IMR-90 (cell line): ENCODE results near the gene IFNA13. TPM values are rescaled to one million over a fixed set of nuclear protein-coding genes. Genes with fewer than 3 reads are reported as not detected.

Experiments used
- ATAC-seq: fragments of 200-7000 bp; cut with Tn5 transposase; 2 replicates; pipeline ENCODE4 v1.9.1; 2020; ENCODE audit warnings: low read depth, mild to moderate bottlenecking, moderate library complexity
- BruUV-seq: library from RNA; stranded (reverse); fragments of 400-500 nt; replicated peaks from 2 replicates; lab custom pipeline; 2021; lab: Mats Ljungman, UMichigan
- CTCF ChIA-PET: fragments of 300-600 bp; formaldehyde crosslinking; extraction: SDS; loops from one replicate; lab custom pipeline; 2021; ENCODE audit warnings: antibody characterized with exemption; lab: Yijun Ruan, JAX
- POLR2A ChIA-PET: fragments of 300-600 bp; sonication (Branson Sonifier 250); formaldehyde crosslinking; loops from one replicate; lab custom pipeline; 2022; ENCODE audit warnings: antibody characterized with exemption; ENCODE audit not compliant: unreplicated experiment; lab: Charles Lee
- DNase-seq: peaks from one replicate; pipeline ENCODE4 v3.0.0; 2013
- H2AFZ ChIP-seq: replicated peaks from 2 replicates; pipeline ENCODE3; 2013; ENCODE audit warnings: low read length, mild to moderate bottlenecking; ENCODE audit not compliant: poor library complexity
- H2AK5ac ChIP-seq: 2 replicates; pipeline ENCODE4 v1.6.1; 2013; ENCODE audit warnings: low read depth, low read length, inconsistent platforms
- H2AK9ac ChIP-seq: replicated peaks from 2 replicates; pipeline ENCODE3; 2013; ENCODE audit warnings: mild to moderate bottlenecking, low read depth, low read length, moderate library complexity; ENCODE audit not compliant: poor library complexity
- H2BK120ac ChIP-seq: 2 replicates; pipeline ENCODE4 v1.6.1; 2013; ENCODE audit warnings: low read depth, low read length, inconsistent platforms
- H2BK15ac ChIP-seq: 3 replicates; pipeline ENCODE4 v1.6.1; 2013; ENCODE audit warnings: low read depth, low read length, inconsistent platforms
- H2BK20ac ChIP-seq: 2 replicates; pipeline ENCODE4 v1.6.1; 2013; ENCODE audit warnings: low read depth, mild to moderate bottlenecking, inconsistent platforms, low read length, moderate library complexity
- H2BK5ac ChIP-seq: 2 replicates; pipeline ENCODE4 v1.6.1; 2013; ENCODE audit warnings: mild to moderate bottlenecking, low read depth, low read length, inconsistent platforms; ENCODE audit not compliant: poor library complexity, severe bottlenecking
- H3K14ac ChIP-seq: replicated peaks from 2 replicates; pipeline ENCODE4 v1.6.1; 2013; ENCODE audit warnings: low read depth, low read length, inconsistent platforms
- H3K18ac ChIP-seq: 2 replicates; pipeline ENCODE4 v1.6.1; 2013; ENCODE audit warnings: low read depth, low read length, control low read depth
- H3K23ac ChIP-seq: 2 replicates; pipeline ENCODE4 v1.6.1; 2013; ENCODE audit warnings: low read depth, low read length, inconsistent platforms
- H3K27ac ChIP-seq: 2 replicates; pipeline ENCODE4 v1.5.1; 2013; ENCODE audit warnings: mild to moderate bottlenecking, control low read depth, low read length; ENCODE audit not compliant: insufficient read depth
- H3K27me3 ChIP-seq: 2 replicates; pipeline ENCODE4 v1.6.1; 2013; ENCODE audit warnings: low read length; ENCODE audit not compliant: control insufficient read depth, insufficient read depth
- H3K36me3 ChIP-seq: 2 replicates; pipeline ENCODE4 v1.6.1; 2013; ENCODE audit warnings: low read length, mixed read lengths; ENCODE audit not compliant: control insufficient read depth, insufficient read depth
- H3K4ac ChIP-seq: 2 replicates; pipeline ENCODE4 v1.6.1; 2013; ENCODE audit warnings: low read depth, low read length, inconsistent platforms
- H3K4me1 ChIP-seq: 2 replicates; pipeline ENCODE4 v1.6.1; 2013; ENCODE audit warnings: low read length, mixed read lengths; ENCODE audit not compliant: control insufficient read depth, insufficient read depth
- H3K4me2 ChIP-seq: 2 replicates; pipeline ENCODE4 v1.6.1; 2013; ENCODE audit warnings: low read depth, mild to moderate bottlenecking, control low read depth, low read length, moderate library complexity
- H3K4me3 ChIP-seq: 2 replicates; pipeline ENCODE4 v1.5.1; 2013; ENCODE audit warnings: low read depth, mild to moderate bottlenecking, control low read depth, low read length, moderate library complexity; ENCODE audit not compliant: insufficient read depth
- H3K56ac ChIP-seq: 2 replicates; pipeline ENCODE4 v1.6.1; 2013; ENCODE audit warnings: low read length, inconsistent platforms; ENCODE audit not compliant: insufficient read depth; ENCODE audit errors: extremely low read depth
- H3K79me1 ChIP-seq, 2 experiments: 2 replicates each; pipeline ENCODE4 v1.6.1; 2013; ENCODE audit warnings: low read length in 2 of 2, inconsistent platforms in 1 of 2, low read depth in 1 of 2
- H3K9ac ChIP-seq: 2 replicates; pipeline ENCODE4 v1.6.1; 2013; ENCODE audit warnings: low read depth, low read length, control low read depth
- H3K9me1 ChIP-seq: 2 replicates; pipeline ENCODE4 v1.6.1; 2013; ENCODE audit warnings: low read length, inconsistent platforms; ENCODE audit not compliant: insufficient read depth
- H3K9me3 ChIP-seq: 2 replicates; pipeline ENCODE4 v1.6.1; 2013; ENCODE audit warnings: low read length; ENCODE audit not compliant: control insufficient read depth, insufficient read depth
- H4K20me1 ChIP-seq: 2 replicates; pipeline ENCODE4 v1.6.1; 2013; ENCODE audit warnings: low read length, inconsistent platforms; ENCODE audit not compliant: insufficient read depth
- H4K5ac ChIP-seq: 2 replicates; pipeline ENCODE4 v1.6.1; 2013; ENCODE audit warnings: mild to moderate bottlenecking, low read depth, low read length, control low read depth
- H4K8ac ChIP-seq, 2 experiments: 2 replicates each; pipeline ENCODE4 v1.6.1; 2013; ENCODE audit warnings: low read depth in 2 of 2, low read length in 2 of 2, control low read depth in 1 of 2, inconsistent platforms in 1 of 2
- H4K91ac ChIP-seq: 2 replicates; pipeline ENCODE4 v1.6.1; 2013; ENCODE audit warnings: low read depth, low read length, inconsistent platforms; ENCODE audit not compliant: insufficient read depth
- BHLHE40 ChIP-seq: fragments of 150-350 bp; IDR thresholded peaks from 2 replicates; pipeline ENCODE4 v1.6.1; 2016; ENCODE audit warnings: mild to moderate bottlenecking, low read depth, low read length
- CEBPB ChIP-seq: IDR thresholded peaks from 2 replicates; pipeline ENCODE4 v1.6.1; 2012; ENCODE audit warnings: low read depth, low read length, improper control_type of control experiment
- CHD1 ChIP-seq: IDR thresholded peaks from 2 replicates; pipeline ENCODE4 v1.6.1; 2012; ENCODE audit warnings: low read depth, low read length, improper control_type of control experiment
- CTCF ChIP-seq: conservative IDR thresholded peaks from 2 replicates; pipeline ENCODE4 v1.5.1; 2012; ENCODE audit warnings: mild to moderate bottlenecking, low read depth, low read length, improper control_type of control experiment
- ELK1 ChIP-seq: fragments of 150-350 bp; IDR thresholded peaks from 2 replicates; pipeline ENCODE4 v1.6.1; 2016; ENCODE audit warnings: low read depth, mild to moderate bottlenecking, low read length, moderate library complexity, borderline replicate concordance
- FOS ChIP-seq: fragments of 150-350 bp; IDR thresholded peaks from 2 replicates; pipeline ENCODE4 v1.6.1; 2016; ENCODE audit warnings: low read depth, low read length
- MAFK ChIP-seq: IDR thresholded peaks from 2 replicates; pipeline ENCODE4 v1.6.1; 2012; ENCODE audit warnings: low read depth, low read length, improper control_type of control experiment
- MAZ ChIP-seq: IDR thresholded peaks from 2 replicates; pipeline ENCODE4 v1.6.1; 2012; ENCODE audit warnings: low read depth, mild to moderate bottlenecking, low read length, improper control_type of control experiment, moderate library complexity, borderline replicate concordance
- MXI1 ChIP-seq: IDR thresholded peaks from 2 replicates; pipeline ENCODE4 v1.6.1; 2012; ENCODE audit warnings: low read depth, mild to moderate bottlenecking, low read length, moderate library complexity, borderline replicate concordance
- NFE2L2 ChIP-seq: fragments of 150-350 bp; IDR thresholded peaks from 2 replicates; pipeline ENCODE4 v1.6.1; 2016; ENCODE audit warnings: low read depth, mild to moderate bottlenecking, low read length
- POLR2A ChIP-seq: IDR thresholded peaks from 2 replicates; pipeline ENCODE4 v1.6.1; 2012; ENCODE audit warnings: mild to moderate bottlenecking, low read depth, low read length
- RAD21 ChIP-seq: IDR thresholded peaks from 2 replicates; pipeline ENCODE4 v1.6.1; 2012; ENCODE audit warnings: low read length, improper control_type of control experiment
- RCOR1 ChIP-seq: IDR thresholded peaks from 2 replicates; pipeline ENCODE4 v1.6.1; 2012; ENCODE audit warnings: mild to moderate bottlenecking, low read length, improper control_type of control experiment; ENCODE audit not compliant: insufficient replicate concordance
- RFX5 ChIP-seq: IDR thresholded peaks from 2 replicates; pipeline ENCODE4 v1.8.0; 2012; ENCODE audit warnings: low read depth, mild to moderate bottlenecking, low read length, moderate library complexity
- USF2 ChIP-seq: fragments of 150-350 bp; IDR thresholded peaks from 2 replicates; pipeline ENCODE4 v1.6.1; 2017; ENCODE audit warnings: mild to moderate bottlenecking, antibody characterized with exemption, low read length, low read depth
- WGBS, 2 experiments: methylation state at CpG; one replicate each; pipeline versions ENCODE4 v1.1.5 to v1.1.7; 2013; ENCODE audit warnings: missing lambda C conversion rate in 2 of 2; ENCODE audit not compliant: insufficient read length in 1 of 2; ENCODE audit errors: extremely low coverage in 2 of 2; 5-methylcytosine and 5-hydroxymethylcytosine counted together
- dilution Hi-C: fragments of 300-500 bp; cut with HindIII; formaldehyde crosslinking; loops from one replicate; pipeline ENCODE4 v1.14.3; 2018; ENCODE audit warnings: low sequenced_read_pairs; ENCODE audit not compliant: unreplicated experiment
- in situ Hi-C: fragments of 300-500 bp; cut with MboI; formaldehyde crosslinking; loops from 3 replicates; pipeline ENCODE4 v1.14.3; 2019; ENCODE audit warnings: low sequenced_read_pairs, inconsistent platforms, mixed read lengths
- intact Hi-C: fragments of 100-400 bp; cut with micrococcal nuclease; formaldehyde crosslinking; loops from 2 replicates; pipeline ENCODE4 v1.10.0; 2022
- polyA plus RNA-seq, 3 experiments: library from polyadenylated mRNA; depleted of rRNA; stranded (reverse); fragments of >200 nt; gene quantifications; 2 replicates each; pipeline ENCODE4 v1.2.3, GENCODE V29; 2012; ENCODE audit warnings: low replicate concordance in 1 of 3
- total RNA-seq: library from RNA; depleted of rRNA; stranded (reverse); fragments of >200 nt; gene quantifications from 2 replicates; pipeline ENCODE4 v1.2.3, GENCODE V29; 2012

IFNA13 gene
- total and polyA plus RNA-seq, 2 of the 4 experiments (the other 2 are of a cell fraction): not detected

GRCh38 chr9:21340735-21341134 is 27.1 kb downstream of the IFNA13 start:
- H2BK15ac ChIP-seq: no peak overlapping the region
- ChIA-PET POLR2A (no interaction called here), CTCF (no interaction called here)
- H3K9me1 ChIP-seq: no peaks in the 10 kb centered on the region
- H3K4me2 ChIP-seq: no peak overlapping the region
- TF ChIP-seq CEBPB (no peak), USF2 (no peak), ELK1 (no peak), MAFK (no peak), CTCF (no peak), NFE2L2 (no peak), RAD21 (no peak), FOS (no peak), BHLHE40 (no peak), RFX5 (no peak), MXI1 (no peak), MAZ (no peak), RCOR1 (no peak), POLR2A (no peak), CHD1 (no peak)
- no CpG with 5 or more reads among the region's 4 CpGs for WGBS, 2 experiments
- no peak overlapping the region for H3K18ac ChIP-seq
- no peaks in the 10 kb centered on the region for H3K4me1 ChIP-seq
- intact Hi-C loops (no loop called here), in situ Hi-C loops (loop anchor here (25.0 kb wide), 2 partner anchors 322 to 672 kb away; partner anchors contain the start of gene CDKN2B), dilution Hi-C loops (no loop called here)
- H4K91ac ChIP-seq: no peak overlapping the region
- no peak overlapping the region for H3K4ac ChIP-seq
- peaks cover 7% of the 10 kb centered on the region for H3K27me3 ChIP-seq
- H4K5ac ChIP-seq: no peak overlapping the region
- H2BK120ac ChIP-seq: no peak overlapping the region
- no peak for ATAC-seq
- no peaks in the 10 kb centered on the region for H3K36me3 ChIP-seq
- no peak overlapping the region for H3K27ac ChIP-seq
- no TSS peak for BruUV-seq
- H2BK5ac ChIP-seq: no peak overlapping the region
- no peak overlapping the region for H3K4me3 ChIP-seq
- no peak for DNase-seq
- no peaks in the 10 kb centered on the region for H3K9me3 ChIP-seq
- H2AFZ ChIP-seq: no peak overlapping the region
- H2AK5ac ChIP-seq: no peak overlapping the region
- no peak overlapping the region for H2AK9ac ChIP-seq
- H4K20me1 ChIP-seq: no peaks in the 10 kb centered on the region
- no peaks in the 10 kb centered on the region for H3K79me1 ChIP-seq
- H3K23ac ChIP-seq: no peak overlapping the region
- H3K14ac ChIP-seq: no peak overlapping the region
- H4K8ac ChIP-seq: no peak overlapping the region
- no peak overlapping the region for H3K9ac ChIP-seq
- H3K56ac ChIP-seq: no peak overlapping the region
- no peak overlapping the region for H2BK20ac ChIP-seq
